Pancreas (tissue), 10 donors: ENCODE data around the gene UBN2. TPM values are rescaled to one million over a fixed set of nuclear protein-coding genes. Genes with fewer than 3 reads are reported as not detected.
A peak's percentile ranks its signal among the peaks of the same experiment; 100 is the strongest.

Source experiments
- ATAC-seq, 4 donors: fragments of 200-7000 bp; cut with Tn5 transposase; one replicate each; pipeline versions ENCODE4 v1.8.0 to v1.9.1; 2020; ENCODE audit warnings: mild to moderate bottlenecking in 4 of 4, moderate library complexity in 4 of 4
- DNase-seq, 6 donors: peaks; one replicate each; pipeline ENCODE4 v3.0.0-alpha.2; 2020
- FAIRE-seq: peaks from 2 replicates; lab custom pipeline; 2012; peaks lifted over from hg19 to GRCh38; lab: Jason Lieb, UNC
- H3K27ac ChIP-seq, 4 donors: fragments of 200-600 bp; sonication (generic); 1 replicate in 3 of 4; 2 replicates in 1 of 4; pipeline versions ENCODE4 v1.5.0 to v1.8.0; 2020
- H3K27me3 ChIP-seq, 4 donors: fragments of 200-600 bp; one replicate each; pipeline ENCODE4 v1.8.0; 2021
- H3K36me3 ChIP-seq, 3 donors: fragments of 200-600 bp; sonication (generic) in 1 of 3; one replicate each; pipeline versions ENCODE4 v1.5.0 to v1.8.0; 2020 to 2021
- H3K4me1 ChIP-seq, 3 donors: fragments of 200-600 bp; one replicate each; pipeline ENCODE4 v1.8.0; 2021
- H3K4me3 ChIP-seq, 4 donors: fragments of 200-600 bp; sonication (generic) in 2 of 4; one replicate each; pipeline versions ENCODE4 v1.5.0 to v1.8.0; 2020 to 2021
- H3K9me3 ChIP-seq, 4 donors: fragments of 200-600 bp; one replicate each; pipeline ENCODE4 v1.8.0; 2021
- WGBS, 2 donors: extraction: QIAGEN DNeasy Blood & Tissue Kit; methylation state at CpG; one replicate each; pipeline ENCODE4 v1.1.7; 2013; 5-methylcytosine and 5-hydroxymethylcytosine counted together
- intact Hi-C, 3 donors: fragments of 100-400 bp; cut with DNase I; formaldehyde crosslinking; loops; one replicate each; pipeline versions ENCODE4 v1.11.1 to v1.14.2; 2022
- polyA plus RNA-seq, 2 donors: library from polyadenylated mRNA; stranded (reverse); fragments of 200-250 nt; gene quantifications; one replicate each; pipeline ENCODE4 v1.2.3, GENCODE V29; 2013
- total RNA-seq, 6 donors: library from RNA; stranded (reverse); fragmentation: NEBNext Ultra II Directional in 4 of 6; extraction: Animal tissue kit (Norgen Biotek cat#: 25700) in 4 of 6; gene quantifications; one replicate each; pipeline versions ENCODE4 v1.2.1 to v1.2.4, GENCODE V29; 2021 to 2023
- TF ChIP-seq, protein P1 (sequence below), 4 donors: fragments of 200-600 bp; sonication (generic) in 3 of 4; IDR thresholded peaks; one replicate each; pipeline versions ENCODE4 v1.5.0 to v1.8.0; 2021; ENCODE audit warnings: antibody characterized with exemption in 4 of 4
- donor health status: healthy with polysubstance abuse.
- donor health status: DM: no; HTN: no; CAD: no; lungs with moderate emphysema.
- donor health status: DM: no; HTN: no; CAD: no.
- donor health status: control.
- donor health status: control.
- donor health status: Bipolar disorder and iron deficiency.
- donor health status: DM: yes; HTN: yes; CAD: no.
- donor health status: DM: no; HTN: no; CAD: no.
- donor health status: DM: no; HTN: no; CAD: no.
- donor health status: DM: yes; HTN: yes; CAD: no.

UBN2 gene
- total and polyA plus RNA-seq, 8 donors = 2.9 to 20.3 (median 15.0) TPM

DNA sequence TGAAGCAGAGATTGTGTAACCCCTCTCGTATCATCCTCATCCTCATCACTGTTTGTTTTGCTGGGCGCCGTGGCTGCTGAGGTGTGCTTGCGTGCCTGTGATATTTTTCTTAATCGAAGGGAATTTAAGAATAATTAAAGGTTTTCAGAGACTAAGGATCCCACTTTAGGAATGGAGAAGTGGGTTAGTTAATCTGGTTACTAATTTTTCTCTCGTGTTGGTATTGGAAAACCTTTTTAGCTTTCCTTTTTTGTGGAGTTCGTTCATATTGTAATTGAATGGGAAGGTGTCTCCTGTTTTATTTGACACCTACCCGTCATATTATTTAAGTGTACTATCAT lies 1.3 kb downstream of the UBN2 start:
- ATAC-seq (peak in 2 of 4 donors; percentile 1 to 2), DNase-seq (no peak), FAIRE-seq (no peak)
- WGBS, 2 donors = 1 to 2% methylated on average over 8 of the region's 8 CpGs
- Histone ChIP-seq H3K4me3 (peak overlapping the region; percentile 73 to 99 (median 86)), H3K27me3 (no peaks in the 10 kb centered on the region), H3K4me1 (peaks cover 0 to 22% (median 21%) of the 10 kb centered on the region in 3 donors), H3K27ac (peak overlapping the region; percentile 37 to 95 (median 72)), H3K36me3 (peaks cover 0 to under 1% (median 0%) of the 10 kb centered on the region in 3 donors), H3K9me3 (no peaks in the 10 kb centered on the region)
- intact Hi-C loops = no loop called here
- TF ChIP-seq, protein P1, sequence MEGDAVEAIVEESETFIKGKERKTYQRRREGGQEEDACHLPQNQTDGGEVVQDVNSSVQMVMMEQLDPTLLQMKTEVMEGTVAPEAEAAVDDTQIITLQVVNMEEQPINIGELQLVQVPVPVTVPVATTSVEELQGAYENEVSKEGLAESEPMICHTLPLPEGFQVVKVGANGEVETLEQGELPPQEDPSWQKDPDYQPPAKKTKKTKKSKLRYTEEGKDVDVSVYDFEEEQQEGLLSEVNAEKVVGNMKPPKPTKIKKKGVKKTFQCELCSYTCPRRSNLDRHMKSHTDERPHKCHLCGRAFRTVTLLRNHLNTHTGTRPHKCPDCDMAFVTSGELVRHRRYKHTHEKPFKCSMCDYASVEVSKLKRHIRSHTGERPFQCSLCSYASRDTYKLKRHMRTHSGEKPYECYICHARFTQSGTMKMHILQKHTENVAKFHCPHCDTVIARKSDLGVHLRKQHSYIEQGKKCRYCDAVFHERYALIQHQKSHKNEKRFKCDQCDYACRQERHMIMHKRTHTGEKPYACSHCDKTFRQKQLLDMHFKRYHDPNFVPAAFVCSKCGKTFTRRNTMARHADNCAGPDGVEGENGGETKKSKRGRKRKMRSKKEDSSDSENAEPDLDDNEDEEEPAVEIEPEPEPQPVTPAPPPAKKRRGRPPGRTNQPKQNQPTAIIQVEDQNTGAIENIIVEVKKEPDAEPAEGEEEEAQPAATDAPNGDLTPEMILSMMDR (IDR thresholded peaks at IDR 0.05) = no peak

DNA sequence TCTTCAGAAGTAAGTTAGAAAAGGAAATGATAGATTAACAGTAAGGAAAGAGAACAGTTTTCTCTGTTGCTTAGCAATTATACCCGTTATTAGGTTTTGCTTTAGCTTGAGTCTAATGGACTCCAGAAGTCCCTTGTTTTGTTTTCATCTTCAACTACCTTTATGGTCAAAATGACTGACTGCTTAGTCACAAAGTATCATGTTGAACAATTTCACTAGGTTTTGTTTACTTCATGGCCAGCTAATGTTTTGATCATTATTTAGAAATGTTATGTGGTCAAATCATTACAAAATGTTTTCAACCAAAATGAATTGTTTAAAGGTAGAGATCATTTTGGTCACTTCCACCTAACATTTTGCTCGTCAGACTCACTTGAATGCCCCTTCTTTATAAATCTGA lies 1.9 kb downstream of the UBN2 start:
- Histone ChIP-seq H3K4me3 (peak overlapping the region in 2 of 4 donors; percentile 90 to 99), H3K27me3 (no peaks in the 10 kb centered on the region), H3K27ac (no peak overlapping the region), H3K36me3 (peaks cover 0 to 6% (median 0%) of the 10 kb centered on the region in 3 donors), H3K9me3 (no peaks in the 10 kb centered on the region), H3K4me1 (peaks cover 0 to 22% (median 21%) of the 10 kb centered on the region in 3 donors)
- ATAC-seq = no peak
- 18 to 34% methylated on average over 2 of the region's 2 CpGs for WGBS, 2 donors
- no peak for FAIRE-seq
- no peak for DNase-seq
- intact Hi-C loops = no loop called here
- TF ChIP-seq, protein P1 (IDR thresholded peaks at IDR 0.05) = no peak

DNA sequence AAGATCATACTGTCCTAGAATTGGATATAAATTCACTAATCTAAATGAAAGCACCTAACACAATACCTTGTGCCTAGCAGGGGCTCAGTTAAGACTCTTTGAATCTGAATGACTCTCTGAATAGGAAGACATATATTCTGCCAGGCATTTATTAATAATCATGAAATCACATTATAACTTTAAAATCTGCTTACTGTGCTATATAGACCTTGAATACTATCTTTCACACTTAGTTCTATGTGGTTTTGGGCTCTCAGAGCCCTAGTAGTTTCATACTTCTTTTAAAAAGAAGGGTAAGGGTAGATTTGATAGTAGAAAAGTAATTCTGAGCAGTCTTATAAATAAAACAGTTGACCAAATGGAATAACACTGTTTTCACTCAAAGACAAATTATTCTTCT lies 10.2 kb downstream of the UBN2 start:
- peaks cover 0 to 7% (median 2%) of the 10 kb centered on the region in 3 donors for H3K4me1 ChIP-seq
- no peak for ATAC-seq
- H3K27me3 ChIP-seq = no peaks in the 10 kb centered on the region
- H3K36me3 ChIP-seq = peaks cover 0 to 24% (median 0%) of the 10 kb centered on the region in 3 donors
- no peaks in the 10 kb centered on the region for H3K9me3 ChIP-seq
- H3K27ac ChIP-seq = no peak overlapping the region
- H3K4me3 ChIP-seq = no peak overlapping the region
- TF ChIP-seq, protein P1 (IDR thresholded peaks at IDR 0.05) = no peak
- intact Hi-C loops = no loop called here
- DNase-seq = no peak
- FAIRE-seq = no peak

DNA sequence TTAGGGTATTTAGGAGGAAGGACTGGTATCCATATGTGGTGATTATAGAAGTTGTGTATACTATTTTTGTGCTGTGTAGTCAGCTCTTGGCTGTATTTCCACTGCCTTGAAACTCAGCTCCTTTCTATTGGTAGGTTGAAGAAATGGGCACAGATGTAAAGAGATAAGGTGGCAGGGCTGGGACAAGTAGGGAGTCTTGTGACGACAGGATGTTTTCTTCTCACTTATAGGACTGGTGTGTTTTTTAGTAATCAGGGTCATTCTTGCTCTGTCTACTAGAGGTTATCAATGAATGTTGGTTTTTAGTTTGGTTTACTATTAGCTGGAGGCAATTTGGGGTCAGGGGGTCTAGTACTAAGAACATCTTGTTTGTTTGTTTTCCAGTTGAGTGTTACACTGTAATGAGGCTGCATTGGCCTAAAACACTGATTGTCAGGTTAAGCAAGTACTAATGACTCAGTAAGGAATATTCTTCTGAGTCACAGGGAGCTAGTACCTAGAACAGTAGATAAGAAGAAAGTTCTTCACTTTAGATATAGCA lies 11.8 kb downstream of the UBN2 start:
- intact Hi-C loops = no loop called here

DNA sequence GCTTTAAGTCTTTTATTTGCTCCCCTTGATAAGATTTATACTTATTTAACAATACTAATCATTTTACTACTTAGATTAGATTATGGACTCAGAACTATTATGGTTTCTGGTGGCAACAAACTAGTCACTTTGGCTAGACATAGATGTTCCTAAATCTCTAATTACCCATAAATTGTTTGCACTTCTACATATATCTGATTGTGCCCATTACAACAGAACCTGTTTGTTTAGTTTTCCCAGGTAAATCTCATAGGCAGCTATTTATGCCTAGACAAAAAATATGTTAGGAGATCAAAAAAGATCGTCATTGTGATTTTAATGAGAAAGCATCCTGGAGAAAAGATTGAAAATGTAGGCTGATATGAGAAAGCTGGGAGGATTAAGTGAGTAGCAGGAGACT lies 14.4 kb downstream of the UBN2 start:
- DNase-seq = no peak
- no peak for FAIRE-seq
- Histone ChIP-seq H3K9me3 (no peaks in the 10 kb centered on the region), H3K36me3 (peaks cover 0 to 20% (median 0%) of the 10 kb centered on the region in 3 donors), H3K4me1 (peaks cover 0 to 7% (median 0%) of the 10 kb centered on the region in 3 donors), H3K4me3 (no peak overlapping the region), H3K27me3 (no peaks in the 10 kb centered on the region), H3K27ac (no peak overlapping the region)
- intact Hi-C loops = no loop called here
- ATAC-seq = no peak
- TF ChIP-seq, protein P1 (IDR thresholded peaks at IDR 0.05) = no peak
- 56 to 57% methylated on average over 1 of the region's 1 CpG for WGBS, 2 donors

More for the DNA sequence above, 11.8 kb downstream of the UBN2 start:
- FAIRE-seq (no peak), ATAC-seq (peak in 3 of 4 donors; percentile 40 to 73 (median 57)), DNase-seq (no peak)
- Histone ChIP-seq H3K36me3 (peaks cover 0 to 19% (median 0%) of the 10 kb centered on the region in 3 donors), H3K27ac (no peak overlapping the region), H3K4me1 (peaks cover 0 to 7% (median 0%) of the 10 kb centered on the region in 3 donors), H3K27me3 (no peaks in the 10 kb centered on the region), H3K9me3 (no peaks in the 10 kb centered on the region), H3K4me3 (no peak overlapping the region)
- WGBS, 2 donors = 84 to 88% methylated on average over 1 of the region's 1 CpG
- TF ChIP-seq, protein P1 (IDR thresholded peaks at IDR 0.05) = no peak
